GM21576 (cell line): ENCODE data around the gene PAK4.
"Not testable (repeated sequence)": the region's sequence is repeated elsewhere in the genome, so short reads cannot be mapped to it uniquely, and the experiment has no call there.

Experiments
- ATAC-seq: cut with Tn5 transposase; IDR thresholded peaks from one replicate; pipeline ENCODE4 v1.9.1; 2021; ENCODE audit warnings: mild to moderate bottlenecking, moderate library complexity; ENCODE audit not compliant: unreplicated experiment

Gene PAK4

GRCh38 chr19:39128516-39129079 lies 3.0 kb downstream of the PAK4 start:
- no peak for ATAC-seq

DNA sequence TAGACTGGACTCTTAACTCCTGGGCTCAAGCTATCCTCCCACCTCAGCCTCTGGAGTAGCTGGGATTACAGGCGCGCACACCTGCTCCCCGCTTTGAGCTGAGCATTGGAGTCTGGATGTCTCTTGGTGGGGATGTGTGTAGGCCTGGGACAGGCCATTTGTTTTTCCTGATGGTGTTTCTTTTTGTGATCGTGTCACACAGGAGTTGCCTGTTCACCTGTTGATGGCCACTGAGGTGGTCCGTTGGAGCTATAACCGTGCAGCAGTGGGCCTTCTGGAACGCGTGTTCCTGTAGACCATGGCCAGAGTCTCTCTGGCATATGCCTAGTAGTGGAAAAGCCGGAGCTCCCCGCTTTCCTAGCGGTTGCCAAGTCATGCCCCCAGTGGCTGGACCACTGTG lies 3.5 kb downstream of the PAK4 start:
- ATAC-seq: no peak

- no peak for ATAC-seq
Measured at GRCh38 chr19:39130337-39131254, 5.0 kb downstream of the PAK4 start.

- ATAC-seq: no peak
Measured at GRCh38 chr19:39131255-39131755, 5.7 kb downstream of the PAK4 start.

- ATAC-seq: no peak
Measured at GRCh38 chr19:39132344-39132969, 6.9 kb downstream of the PAK4 start.

- no peak for ATAC-seq
Measured at GRCh38 chr19:39133431-39134270, 8.1 kb downstream of the PAK4 start.

DNA sequence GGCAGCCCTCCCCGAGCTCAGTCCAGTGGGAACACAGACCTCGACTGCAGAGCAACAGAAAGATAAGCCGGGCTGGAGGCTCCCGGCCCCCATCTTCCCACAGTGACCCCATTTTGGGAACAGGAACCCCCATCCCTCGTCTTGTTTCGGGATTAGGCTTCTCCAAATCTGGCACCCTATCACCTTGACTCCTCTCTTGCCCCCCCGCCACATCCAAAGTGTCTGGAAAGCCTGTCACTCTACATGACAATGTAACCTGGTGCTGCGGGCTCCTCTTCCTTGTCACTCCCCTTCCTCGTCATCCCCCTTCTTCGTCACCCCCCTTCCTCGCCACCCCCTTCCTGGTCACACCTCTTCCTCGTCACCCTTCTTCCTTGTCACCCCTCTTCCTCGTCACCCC lies 10.1 kb downstream of the PAK4 start:
- ATAC-seq: no peak

- ATAC-seq: no peak
Measured at GRCh38 chr19:39136225-39136940, 10.8 kb downstream of the PAK4 start.

DNA sequence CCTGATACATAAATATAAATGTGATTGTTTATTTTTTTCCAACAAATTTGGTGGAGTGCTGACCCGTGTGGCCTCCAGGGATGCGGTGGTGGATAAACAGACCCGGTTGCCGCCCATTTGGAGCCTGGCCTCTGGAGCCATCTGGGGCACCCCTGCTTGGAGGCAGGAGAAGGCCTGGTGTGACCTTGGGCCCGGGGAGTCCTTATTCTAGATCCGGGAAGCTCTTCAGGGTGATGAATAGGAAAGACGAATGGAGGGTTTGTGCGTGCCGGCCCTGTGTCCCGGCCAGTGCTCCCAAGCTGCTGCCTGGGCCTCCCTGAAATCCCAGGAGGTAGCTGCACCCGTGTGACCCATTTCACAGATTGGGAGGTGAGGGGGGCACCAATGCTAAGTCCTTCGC lies 11.5 kb downstream of the PAK4 start:
- no peak for ATAC-seq

DNA sequence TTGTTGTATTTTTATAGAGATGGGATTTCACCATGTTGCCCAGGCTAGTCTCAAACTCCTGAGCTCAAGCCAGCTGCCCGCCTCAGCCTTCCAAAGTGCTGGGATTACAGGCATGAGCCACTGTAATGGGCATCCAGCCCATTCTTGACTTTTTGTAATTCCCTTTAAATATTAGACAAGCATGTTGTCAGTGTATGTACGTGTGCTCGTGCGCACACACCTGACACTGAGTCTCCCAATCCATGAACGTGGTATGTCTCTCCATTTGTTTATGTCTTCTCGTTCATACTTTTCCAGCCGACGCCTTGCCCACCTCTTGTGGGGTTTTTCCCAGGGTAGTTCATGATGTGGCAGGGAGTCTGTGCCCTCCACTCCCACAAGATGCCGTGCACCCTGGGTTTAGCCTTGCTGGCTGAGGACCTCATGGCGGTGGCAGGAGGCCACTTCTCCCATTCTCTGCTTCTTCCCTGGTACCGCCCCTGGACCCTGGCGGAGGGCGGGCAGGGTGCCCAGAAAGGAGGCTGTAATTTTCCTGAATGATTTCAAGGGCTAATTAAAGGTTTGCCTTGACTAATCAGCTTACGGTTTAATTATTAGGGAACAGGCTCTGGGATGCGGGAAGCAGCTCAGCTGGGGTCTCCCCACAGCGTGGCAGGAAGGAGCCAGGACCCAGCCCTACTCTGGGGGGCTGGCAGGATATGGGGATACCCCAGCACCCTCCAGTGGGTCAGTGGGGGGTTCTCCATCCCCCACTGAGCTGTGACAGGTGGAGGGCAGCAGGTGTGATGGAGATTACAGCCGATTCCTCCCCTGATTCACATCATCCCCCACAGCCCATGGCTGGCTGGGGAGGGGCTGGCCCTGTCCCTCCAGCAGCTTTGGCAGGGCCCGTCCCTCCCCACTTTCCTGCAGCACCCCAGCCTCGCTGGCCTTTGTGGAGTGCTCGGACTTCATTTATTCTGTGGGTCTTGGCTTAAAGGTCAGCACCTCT lies 12.9 kb downstream of the PAK4 start:
- no peak for ATAC-seq

GRCh38 chr19:39139305-39139874 lies 13.8 kb downstream of the PAK4 start:
- no peak for ATAC-seq

GRCh38 chr19:39139971-39140453 lies 14.4 kb downstream of the PAK4 start:
- no peak for ATAC-seq

DNA sequence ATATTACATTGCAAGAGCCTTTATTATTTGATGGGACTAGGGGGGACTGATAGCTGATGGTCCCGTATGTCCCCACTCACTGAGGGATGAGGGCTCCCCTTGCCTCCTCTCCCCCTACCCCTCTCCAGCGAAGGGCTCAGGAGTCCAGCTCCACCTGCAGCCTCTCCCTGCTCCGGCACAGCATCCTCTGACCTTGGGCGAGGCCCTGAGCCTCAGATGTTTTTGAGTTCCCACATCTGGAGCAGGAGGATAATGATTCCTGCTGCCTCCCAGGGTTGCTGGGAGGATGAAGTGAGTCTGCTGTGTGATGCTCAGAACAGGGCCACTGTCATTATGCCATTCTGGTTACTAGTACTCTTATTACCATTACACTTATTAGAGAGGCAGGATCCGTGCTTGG lies 15.0 kb downstream of the PAK4 start:
- ATAC-seq: no peak

DNA sequence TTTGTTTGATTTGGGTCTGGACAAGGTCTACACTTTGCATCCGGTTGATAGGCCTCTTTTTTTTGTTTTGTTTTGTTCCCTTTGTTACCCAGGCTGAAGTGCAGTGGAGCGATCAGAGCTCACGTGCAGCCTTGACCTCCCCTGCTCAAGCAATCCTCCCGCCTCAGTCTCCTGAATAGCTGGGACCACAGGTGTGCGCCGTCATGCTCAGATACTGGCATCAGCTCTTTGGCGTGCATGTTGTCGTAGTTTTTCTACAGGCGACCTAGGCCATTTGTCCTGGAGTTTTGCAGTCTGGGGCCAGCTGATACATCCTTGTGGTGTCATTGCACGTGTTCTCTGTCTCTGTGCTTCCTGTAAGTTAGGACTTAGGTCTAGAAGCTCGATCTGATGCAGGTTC lies 16.3 kb downstream of the PAK4 start:
- no peak for ATAC-seq

DNA sequence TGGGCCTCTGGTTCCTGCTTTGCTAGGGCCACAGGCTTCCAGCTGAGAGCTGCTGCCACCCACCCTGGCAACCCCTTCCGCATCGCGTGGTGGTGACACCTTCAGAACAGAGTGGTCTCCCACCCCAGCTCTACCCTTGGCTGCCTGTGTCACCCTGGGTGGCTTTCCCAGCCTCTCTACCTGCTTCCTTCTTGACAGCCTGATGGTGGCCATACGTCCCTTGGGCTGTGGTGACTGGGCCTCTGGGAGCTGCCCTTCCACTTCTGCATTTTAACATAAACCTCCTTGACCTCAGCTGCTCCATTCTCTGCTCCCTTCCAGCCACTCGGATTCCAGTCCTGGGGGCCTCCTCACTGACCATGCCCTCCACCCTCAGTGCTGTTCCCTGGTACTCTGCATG lies 17.0 kb downstream of the PAK4 start:
- no peak for ATAC-seq

DNA sequence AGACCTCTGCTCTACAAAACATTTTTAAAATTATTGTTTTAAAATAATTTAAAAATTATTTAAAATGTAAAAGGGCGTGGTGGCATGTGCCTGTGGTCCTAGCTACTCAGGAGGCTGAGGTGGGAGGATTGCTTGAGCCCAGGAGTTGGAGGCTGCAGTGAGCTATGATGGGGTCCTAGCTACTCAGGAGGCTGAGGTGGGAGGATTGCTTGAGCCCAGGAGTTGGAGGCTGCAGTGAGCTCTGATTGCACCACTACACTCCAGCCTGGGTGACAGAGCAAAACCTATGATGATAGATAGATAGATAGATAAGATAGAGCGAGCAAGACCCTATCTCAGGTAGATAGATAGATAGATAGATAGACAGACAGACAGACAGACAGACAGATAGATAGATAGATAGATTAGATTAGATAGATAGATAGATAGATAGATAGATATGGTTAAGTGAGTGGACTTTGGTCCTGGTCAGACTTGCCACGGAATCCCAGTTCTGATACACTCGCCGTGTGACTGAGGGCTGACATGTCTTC lies 18.2 kb downstream of the PAK4 start:
- not testable (repeated sequence) for ATAC-seq

DNA sequence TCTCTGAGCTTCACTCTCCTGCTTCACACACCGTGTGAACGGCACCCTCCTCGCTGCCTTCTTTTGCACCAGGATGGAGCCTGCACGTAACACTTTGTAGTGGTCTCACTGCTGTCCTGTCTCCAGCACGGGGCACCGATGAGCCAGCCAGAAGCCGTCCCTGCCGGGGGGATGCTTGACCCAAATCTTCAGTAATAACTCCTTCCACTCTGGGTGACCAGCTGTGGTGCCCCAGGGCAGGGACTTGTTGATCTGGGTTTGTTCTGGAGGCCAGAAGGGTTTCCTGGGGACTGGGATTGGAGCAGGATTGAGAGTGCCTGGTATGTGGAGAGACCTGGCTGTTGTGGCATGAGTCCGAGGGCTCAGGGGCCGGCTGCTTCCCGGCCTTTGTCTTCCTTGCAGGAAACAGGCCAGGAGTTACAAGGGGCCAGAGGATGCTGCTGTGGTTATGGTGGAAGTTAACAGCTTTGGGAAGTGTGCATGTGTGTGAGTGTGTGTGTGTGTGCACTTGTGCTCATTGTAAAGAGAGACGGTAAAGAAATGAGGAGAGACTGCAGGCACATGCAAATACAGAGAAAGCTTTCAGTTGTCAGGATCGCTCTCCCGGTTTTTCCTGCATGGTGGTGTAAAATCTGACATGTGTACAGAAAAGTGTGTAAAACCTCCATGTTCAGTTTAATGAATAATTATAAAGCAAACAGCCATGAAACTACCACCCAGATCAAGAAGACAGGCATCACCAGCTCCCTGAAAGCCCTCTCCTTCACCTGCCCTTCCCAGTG lies 18.9 kb downstream of the PAK4 start:
- ATAC-seq: no peak
